GM12874 (cell line): ENCODE measurements around the gene DFFA.

Experiments used
- CTCF ChIP-seq: IDR thresholded peaks from 2 replicates; pipeline ENCODE4 v1.5.1; 2011; ENCODE audit warnings: low read depth, mild to moderate bottlenecking, control low read depth, low read length, moderate library complexity; ENCODE audit not compliant: insufficient read depth

DFFA gene

GRCh38 chr1:10440794-10441193, 31.5 kb downstream of the DFFA start:
- TF ChIP-seq CTCF: no peak

- no peak for TF ChIP-seq CTCF
Observed at GRCh38 chr1:10440305-10440704, 32.0 kb downstream of the DFFA start.

- no peak for TF ChIP-seq CTCF
Observed at GRCh38 chr1:10438677-10439163, 33.6 kb downstream of the DFFA start.

- no peak for TF ChIP-seq CTCF
Observed at GRCh38 chr1:10437052-10437451, 35.3 kb downstream of the DFFA start.

- TF ChIP-seq CTCF: no peak
Observed at GRCh38 chr1:10434590-10434989, 37.7 kb downstream of the DFFA start.

- TF ChIP-seq CTCF: no peak
Observed at GRCh38 chr1:10433790-10434189, 38.5 kb downstream of the DFFA start.

GRCh38 chr1:10432910-10433700, 39.2 kb downstream of the DFFA start:
- no peak for TF ChIP-seq CTCF
